ENCODE data around the gene MTCH2.

DNA sequence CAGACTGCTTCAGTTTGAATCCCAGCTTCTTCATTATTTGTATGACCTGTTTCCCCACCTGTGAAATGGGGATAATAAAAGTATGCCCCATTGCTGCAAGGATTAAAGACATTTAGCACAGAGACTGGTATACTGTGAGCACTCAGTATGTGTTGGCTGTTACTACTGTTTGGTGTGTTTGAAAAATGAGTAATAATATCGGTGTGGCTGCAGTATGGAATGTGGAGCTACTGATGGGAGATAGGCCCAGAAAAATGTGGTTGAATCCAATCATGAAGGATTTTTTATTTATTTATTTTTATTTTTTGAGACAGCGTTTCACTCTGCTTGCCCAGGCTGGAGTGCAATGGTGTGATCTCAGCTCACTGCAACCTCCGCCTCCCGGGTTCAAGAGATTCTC, 39.1 kb downstream of the MTCH2 start:
- TF ChIP-seq GATA2 (IDR thresholded peaks at IDR 0.05; ENCODE audit: low read depth, low read length) (no peak), GATA3 (IDR thresholded peaks at IDR 0.05; ENCODE audit: low read depth, low read length) (no peak)

Measured in SH-SY5Y (cell line).